GM12891 (cell line): Measurements from ENCODE around the gene CENPM.

Source experiments
- DNase-seq: peaks from one replicate; pipeline ENCODE4 v3.0.0; 2011; ENCODE audit warnings: low spot score; ENCODE audit not compliant: insufficient read length
- FAIRE-seq: peaks from 2 replicates; lab custom pipeline; 2011; peaks lifted over from hg19 to GRCh38; lab: Jason Lieb, UNC
- PAX5 ChIP-seq: IDR thresholded peaks from 2 replicates; pipeline ENCODE4 v1.6.1; 2011; ENCODE audit warnings: low read length, moderate library complexity, mild to moderate bottlenecking; ENCODE audit not compliant: insufficient read depth, severe bottlenecking
- POLR2A ChIP-seq: IDR thresholded peaks from 2 replicates; pipeline ENCODE4 v1.6.1; 2011; ENCODE audit warnings: low read depth, low read length, control low read depth
- POLR2AphosphoS5 ChIP-seq: IDR thresholded peaks from 2 replicates; pipeline ENCODE4 v1.6.1; 2011; ENCODE audit warnings: low read depth, low read length, control low read depth
- POU2F2 ChIP-seq: IDR thresholded peaks from 2 replicates; pipeline ENCODE4 v1.6.1; 2011; ENCODE audit warnings: low read depth, mild to moderate bottlenecking, control low read depth, low read length, moderate library complexity
- SPI1 ChIP-seq: IDR thresholded peaks from 2 replicates; pipeline ENCODE4 v1.6.1; 2011; ENCODE audit warnings: low read depth, low read length, control low read depth
- TAF1 ChIP-seq: IDR thresholded peaks from 2 replicates; pipeline ENCODE4 v1.6.1; 2011; ENCODE audit warnings: low read depth, low read length, control low read depth

The CENPM gene

DNA sequence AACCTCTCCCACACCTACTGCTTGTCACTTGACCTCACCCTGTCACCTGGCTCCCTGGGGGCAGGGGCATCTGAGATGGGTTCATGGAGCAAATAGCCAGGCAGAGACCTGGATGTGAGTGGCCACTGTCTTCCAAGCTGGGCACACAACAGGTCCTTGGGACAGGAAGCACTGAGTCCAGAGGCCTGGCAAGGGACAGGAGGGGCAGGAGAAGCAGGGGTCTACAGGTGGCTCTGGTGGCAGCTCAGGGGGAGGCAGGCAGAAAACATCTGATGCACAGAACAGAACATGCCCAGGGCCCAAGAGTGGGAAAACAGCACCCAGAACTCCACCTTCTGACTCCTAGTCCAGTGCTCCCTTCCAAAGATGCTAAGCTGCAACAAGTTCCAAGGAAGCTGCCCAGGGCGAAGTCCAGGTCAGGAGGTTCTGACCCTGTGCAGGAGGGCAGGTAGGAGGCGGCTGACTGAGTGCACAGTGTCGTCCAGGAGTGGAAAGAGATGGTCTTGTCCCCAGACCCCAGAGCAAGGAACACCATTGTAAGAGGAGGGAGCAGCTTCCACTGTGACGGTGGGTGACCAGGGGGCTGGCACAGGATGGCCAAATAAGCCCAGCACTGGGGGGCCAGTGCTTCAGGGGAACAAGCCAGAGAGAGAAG lies 23.9 kb downstream of the CENPM start:
- FAIRE-seq (no peak), DNase-seq (no peak)
- TF ChIP-seq POU2F2 (0 out of 2 replicates have a peak, but pooled peaks have one; percentile 23), PAX5 (no peak), TAF1 (no peak), SPI1 (no peak), POLR2AphosphoS5 (peak; percentile 66; the same call in 1 of the 2 replicates), POLR2A (0 out of 2 replicates have a peak, but pooled peaks have one; percentile 39)

GRCh38 chr22:41922328-41922727 lies 24.6 kb downstream of the CENPM start:
- no peak for TF ChIP-seq TAF1
- TF ChIP-seq POLR2AphosphoS5: no peak
- TF ChIP-seq POLR2A: no peak
- TF ChIP-seq PAX5: no peak
- TF ChIP-seq POU2F2: no peak
- no peak for TF ChIP-seq SPI1
- peak; percentile 51 for FAIRE-seq
- DNase-seq: no peak

GRCh38 chr22:41920271-41920976 lies 26.5 kb downstream of the CENPM start:
- 0 out of 2 replicates have a peak, but pooled peaks have one; percentile 27 for TF ChIP-seq POU2F2
- no peak for TF ChIP-seq PAX5
- no peak for TF ChIP-seq TAF1
- TF ChIP-seq SPI1: peak; percentile 94
- peak; percentile 13; the same call in 1 of the 2 replicates for TF ChIP-seq POLR2AphosphoS5
- TF ChIP-seq POLR2A: no peak; the same call in none of the 2 replicates
- FAIRE-seq: peak; percentile 93
- no peak for DNase-seq

- FAIRE-seq (peak; percentile 88), DNase-seq (peak; percentile 74)
- TF ChIP-seq PAX5: no peak
- peak; percentile 81 for TF ChIP-seq POLR2AphosphoS5
- TF ChIP-seq SPI1: peak; percentile 75
- 0 out of 2 replicates have a peak, but pooled peaks have one; percentile 7 for TF ChIP-seq TAF1
- TF ChIP-seq POLR2A: peak; percentile 56
These were observed 27.4 kb downstream of the CENPM start for GRCh38 chr22:41919357-41920224.

DNA sequence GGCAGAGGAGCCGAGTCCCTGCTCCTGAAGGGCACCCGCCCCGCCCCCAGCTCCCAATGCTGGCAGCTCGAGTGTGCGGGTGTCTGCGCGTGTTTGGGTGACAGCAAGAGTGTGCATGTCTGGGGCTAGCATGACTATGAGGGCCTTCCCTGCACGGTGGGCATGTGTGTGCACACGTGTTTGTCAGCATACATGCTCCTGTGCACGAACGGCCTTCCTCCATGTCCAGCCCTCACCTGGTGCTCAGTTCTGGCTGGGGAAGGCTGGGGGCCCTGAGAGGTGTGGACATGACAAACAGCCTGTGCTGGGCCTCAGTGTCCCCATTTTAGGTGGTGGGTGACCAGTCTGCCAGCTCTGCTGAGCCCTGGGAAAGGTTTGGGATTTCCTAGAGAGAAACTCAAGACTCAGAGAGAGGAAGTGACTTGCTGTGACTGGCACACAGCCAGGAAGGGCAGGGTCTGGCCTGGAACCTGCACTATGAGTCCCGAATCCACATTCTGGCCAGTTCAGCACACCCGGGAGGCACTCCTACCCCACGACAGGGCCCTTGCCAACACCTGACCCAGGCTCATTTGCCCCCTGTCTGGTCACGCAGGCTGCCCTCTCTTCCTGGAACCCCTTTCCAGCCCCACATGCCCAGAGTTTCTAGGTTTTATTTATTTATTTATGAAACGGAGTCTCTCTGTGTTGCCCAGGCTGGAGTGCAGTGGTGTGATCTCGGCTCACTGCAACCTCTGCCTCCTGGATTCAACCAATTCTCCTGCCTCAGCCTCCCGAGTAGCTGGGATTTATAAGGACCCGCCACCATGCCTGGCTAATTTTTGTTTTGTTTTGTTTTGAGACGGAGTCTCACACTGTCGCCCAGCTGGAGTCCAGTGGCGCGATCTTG lies 28.8 kb downstream of the CENPM start:
- peak; percentile 90 for FAIRE-seq
- DNase-seq: no peak
- no peak for TF ChIP-seq PAX5
- TF ChIP-seq SPI1: peak; percentile 88
- peak; percentile 47; the same call in 1 of the 2 replicates for TF ChIP-seq POLR2AphosphoS5

GRCh38 chr22:41917375-41917902 lies 29.5 kb downstream of the CENPM start:
- TF ChIP-seq SPI1 (no peak), POLR2A (no peak), PAX5 (no peak), TAF1 (no peak), POU2F2 (no peak), POLR2AphosphoS5 (no peak)
- no peak for DNase-seq
- FAIRE-seq: peak; percentile 41

DNA sequence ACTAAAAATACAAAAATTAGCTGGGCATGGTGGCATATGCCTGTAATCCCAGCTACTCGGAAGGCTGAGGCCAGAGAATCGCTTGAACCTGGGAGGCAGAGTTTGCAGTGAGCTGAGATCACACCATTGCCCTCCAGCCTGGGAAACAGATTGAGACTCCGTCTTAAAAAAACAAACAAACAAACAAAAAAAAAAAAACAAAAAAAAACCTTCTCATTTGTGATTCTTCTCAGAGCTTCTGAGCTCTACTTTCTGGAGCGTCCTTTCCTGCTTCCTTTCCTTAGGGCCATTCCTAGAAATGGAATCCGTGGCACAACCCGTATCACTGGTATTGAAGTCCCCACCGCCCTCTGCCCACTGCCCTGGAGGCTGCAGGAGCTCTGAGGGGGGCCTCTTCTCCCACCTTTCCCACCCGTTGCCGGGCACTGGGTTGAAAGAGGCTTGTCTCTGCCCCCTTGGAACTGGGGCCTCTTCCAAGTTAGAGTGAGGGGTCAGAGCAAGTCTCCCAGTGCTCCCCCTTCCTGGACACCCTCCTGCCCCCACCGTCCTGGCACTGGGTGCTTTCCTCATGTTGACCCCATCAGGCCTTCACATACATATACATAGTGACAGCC lies 30.1 kb downstream of the CENPM start:
- TF ChIP-seq POLR2AphosphoS5 (no peak; the same call in 1 of the 2 replicates), PAX5 (no peak)
- FAIRE-seq (no peak), DNase-seq (no peak)
